Activated CD8-positive, alpha-beta T cell treated with anti-CD3 and anti-CD28 coated beads for 36 hours (primary cell): ENCODE measurements around the gene BICD1. TPM values are rescaled to one million over a fixed set of nuclear protein-coding genes. Genes with fewer than 3 reads are reported as not detected.

Source experiments
- ATAC-seq: fragments of 200-7000 bp; cut with Tn5 transposase; one replicate; pipeline ENCODE4 v1.10.0; 2021; ENCODE audit warnings: mild to moderate bottlenecking, moderate library complexity
- CTCF ChIA-PET: fragments of 350-600 bp; sonication (Branson Sonifier 250); formaldehyde crosslinking; loops from one replicate; lab custom pipeline; 2021; ENCODE audit warnings: antibody characterized with exemption; lab: Charles Lee
- POLR2A ChIA-PET: fragments of 350-600 bp; sonication (Branson Sonifier 250); formaldehyde crosslinking; loops from one replicate; lab custom pipeline; 2021; ENCODE audit warnings: antibody characterized with exemption; lab: Charles Lee
- DNase-seq: peaks from one replicate; pipeline ENCODE4 v3.0.0-alpha.2; 2020
- H3K27ac Mint-ChIP-seq: one replicate; pipeline ENCODE4 v1.8.0; 2021; ENCODE audit warnings: mild to moderate bottlenecking, mixed read lengths
- H3K27me3 Mint-ChIP-seq: one replicate; pipeline ENCODE4 v1.8.0; 2021; ENCODE audit warnings: mixed read lengths
- H3K36me3 Mint-ChIP-seq: one replicate; pipeline ENCODE4 v1.8.0; 2021; ENCODE audit warnings: low read depth, mixed read lengths
- H3K4me1 Mint-ChIP-seq: one replicate; pipeline ENCODE4 v1.8.0; 2021; ENCODE audit warnings: low read depth, mixed read lengths
- H3K4me3 Mint-ChIP-seq: one replicate; pipeline ENCODE4 v1.8.0; 2021; ENCODE audit warnings: mild to moderate bottlenecking, moderate library complexity, mixed read lengths
- H3K9me3 Mint-ChIP-seq: one replicate; pipeline ENCODE4 v1.8.0; 2021; ENCODE audit warnings: mixed read lengths
- intact Hi-C: fragments of 100-400 bp; cut with micrococcal nuclease; formaldehyde crosslinking; loops from one replicate; pipeline ENCODE4 v1.10.0; 2022
- total RNA-seq, 2 experiments: library from RNA; stranded (reverse); gene quantifications; one replicate each; pipeline ENCODE4 v1.2.3, GENCODE V29; 2021
- TF ChIP-seq, protein P1 (sequence below): fragments of 200-600 bp; IDR thresholded peaks from one replicate; pipeline ENCODE4 v1.8.0; 2022; ENCODE audit warnings: antibody characterized with exemption, mild to moderate bottlenecking

The BICD1 gene
- total RNA-seq, 2 experiments from 2014 or later: 12.5 to 13.2 TPM

GRCh38 chr12:32260696-32261095 is 154.0 kb downstream of the BICD1 start:
- Mint-ChIP-seq H3K9me3 (peaks cover 7% of the 10 kb centered on the region), H3K4me1 (peaks cover 9% of the 10 kb centered on the region), H3K4me3 (no peak overlapping the region), H3K36me3 (peaks cover 9% of the 10 kb centered on the region), H3K27me3 (no peaks in the 10 kb centered on the region), H3K27ac (no peak overlapping the region)
- ChIA-PET CTCF (interaction anchor here (1.1 kb wide), 1 partner anchor 126 kb away, joined by 3 read pairs; no protein-coding TSS in a partner anchor), POLR2A (interaction anchor here (1.4 kb wide), 1 partner anchor 935 kb away, joined by 3 read pairs; the partner anchor contains the start of gene SINHCAF)
- TF ChIP-seq, protein P1, sequence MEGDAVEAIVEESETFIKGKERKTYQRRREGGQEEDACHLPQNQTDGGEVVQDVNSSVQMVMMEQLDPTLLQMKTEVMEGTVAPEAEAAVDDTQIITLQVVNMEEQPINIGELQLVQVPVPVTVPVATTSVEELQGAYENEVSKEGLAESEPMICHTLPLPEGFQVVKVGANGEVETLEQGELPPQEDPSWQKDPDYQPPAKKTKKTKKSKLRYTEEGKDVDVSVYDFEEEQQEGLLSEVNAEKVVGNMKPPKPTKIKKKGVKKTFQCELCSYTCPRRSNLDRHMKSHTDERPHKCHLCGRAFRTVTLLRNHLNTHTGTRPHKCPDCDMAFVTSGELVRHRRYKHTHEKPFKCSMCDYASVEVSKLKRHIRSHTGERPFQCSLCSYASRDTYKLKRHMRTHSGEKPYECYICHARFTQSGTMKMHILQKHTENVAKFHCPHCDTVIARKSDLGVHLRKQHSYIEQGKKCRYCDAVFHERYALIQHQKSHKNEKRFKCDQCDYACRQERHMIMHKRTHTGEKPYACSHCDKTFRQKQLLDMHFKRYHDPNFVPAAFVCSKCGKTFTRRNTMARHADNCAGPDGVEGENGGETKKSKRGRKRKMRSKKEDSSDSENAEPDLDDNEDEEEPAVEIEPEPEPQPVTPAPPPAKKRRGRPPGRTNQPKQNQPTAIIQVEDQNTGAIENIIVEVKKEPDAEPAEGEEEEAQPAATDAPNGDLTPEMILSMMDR: no peak
- intact Hi-C loops: no loop called here
- DNase-seq: no peak
- no peak for ATAC-seq

- H3K36me3 Mint-ChIP-seq: peaks cover 7% of the 10 kb centered on the region
- no peak overlapping the region for H3K4me3 Mint-ChIP-seq
- peaks cover 9% of the 10 kb centered on the region for H3K4me1 Mint-ChIP-seq
- no peaks in the 10 kb centered on the region for H3K27me3 Mint-ChIP-seq
- no peak overlapping the region for H3K27ac Mint-ChIP-seq
- DNase-seq (peak; percentile 34), ATAC-seq (peak; percentile 39)
- POLR2A ChIA-PET: no interaction called here
- TF ChIP-seq, protein P1: no peak
- CTCF ChIA-PET: no interaction called here
- H3K9me3 Mint-ChIP-seq: peaks cover 7% of the 10 kb centered on the region
- intact Hi-C loops: no loop called here
Observed at GRCh38 chr12:32261638-32262037, 155.0 kb downstream of the BICD1 start.

GRCh38 chr12:32264961-32265360 is 158.3 kb downstream of the BICD1 start:
- H3K27ac Mint-ChIP-seq: no peak overlapping the region
- H3K9me3 Mint-ChIP-seq: no peaks in the 10 kb centered on the region
- H3K36me3 Mint-ChIP-seq: no peaks in the 10 kb centered on the region
- CTCF ChIA-PET: interaction anchor here (0.6 kb wide), 1 partner anchor 47 kb away, joined by 3 read pairs; no protein-coding TSS in a partner anchor
- POLR2A ChIA-PET: no interaction called here
- ATAC-seq: no peak
- intact Hi-C loops: no loop called here
- no peaks in the 10 kb centered on the region for H3K4me1 Mint-ChIP-seq
- no peak overlapping the region for H3K4me3 Mint-ChIP-seq
- H3K27me3 Mint-ChIP-seq: no peaks in the 10 kb centered on the region
- TF ChIP-seq, protein P1: no peak
- no peak for DNase-seq

DNA sequence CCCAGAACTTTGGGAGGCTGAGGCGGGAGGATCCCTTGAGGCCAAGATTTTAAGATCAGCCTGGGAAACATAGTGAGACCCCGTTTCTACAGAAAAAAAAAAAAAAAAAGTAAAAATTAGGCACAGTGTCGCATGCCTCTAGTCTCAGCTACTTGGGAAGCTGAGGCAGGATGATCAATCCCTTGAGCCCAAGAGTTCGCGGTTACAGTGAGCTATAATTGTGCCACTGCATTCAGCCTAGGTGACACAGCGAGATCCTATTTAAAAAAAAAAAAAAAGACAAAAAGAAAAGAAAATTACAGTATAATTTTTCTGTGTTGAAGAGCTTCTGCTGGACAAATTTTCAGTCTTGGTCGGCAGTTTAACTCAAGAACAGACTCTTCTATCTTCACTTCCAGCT is 158.8 kb downstream of the BICD1 start:
- DNase-seq (no peak), ATAC-seq (no peak)
- TF ChIP-seq, protein P1: no peak
- H3K9me3 Mint-ChIP-seq: no peaks in the 10 kb centered on the region
- H3K4me3 Mint-ChIP-seq: no peak overlapping the region
- H3K4me1 Mint-ChIP-seq: no peaks in the 10 kb centered on the region
- H3K27me3 Mint-ChIP-seq: no peaks in the 10 kb centered on the region
- CTCF ChIA-PET: no interaction called here
- POLR2A ChIA-PET: no interaction called here
- no peak overlapping the region for H3K27ac Mint-ChIP-seq
- intact Hi-C loops: no loop called here
- H3K36me3 Mint-ChIP-seq: no peaks in the 10 kb centered on the region

- intact Hi-C loops: no loop called here
- no peak for ATAC-seq
- TF ChIP-seq, protein P1: no peak
- Mint-ChIP-seq H3K27me3 (no peaks in the 10 kb centered on the region), H3K4me3 (no peak overlapping the region), H3K9me3 (no peaks in the 10 kb centered on the region), H3K4me1 (no peaks in the 10 kb centered on the region), H3K36me3 (no peaks in the 10 kb centered on the region), H3K27ac (no peak overlapping the region)
- no peak for DNase-seq
- POLR2A ChIA-PET: no interaction called here
- CTCF ChIA-PET: no interaction called here
Observed at GRCh38 chr12:32265951-32266350, 159.3 kb downstream of the BICD1 start.
